HG02981 (cell line): ENCODE data around the gene MORN1.

Experiments
- ATAC-seq: cut with Tn5 transposase; IDR thresholded peaks from one replicate; pipeline ENCODE4 v1.9.1; 2021; ENCODE audit warnings: mild to moderate bottlenecking, moderate library complexity; ENCODE audit not compliant: unreplicated experiment

MORN1 gene

DNA sequence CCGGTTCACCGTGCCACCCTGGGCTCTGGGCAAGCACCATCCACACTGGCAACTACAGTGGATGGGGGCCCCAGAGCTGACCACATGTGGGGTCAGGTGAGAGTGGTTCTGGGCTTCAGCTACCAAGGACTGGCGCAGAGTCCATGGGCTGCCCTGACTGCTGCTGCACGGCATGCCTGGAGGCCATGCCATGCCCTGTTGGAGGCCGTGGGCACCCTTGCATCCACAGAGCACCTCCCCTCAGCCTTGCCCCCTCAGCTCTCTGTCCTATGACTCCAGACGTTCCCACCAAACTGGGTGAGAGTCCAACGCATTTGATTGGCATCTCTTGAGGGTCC is 15.5 kb downstream of the MORN1 start:
- no peak for ATAC-seq

GRCh38 chr1:2375246-2375922 is 16.0 kb downstream of the MORN1 start:
- no peak for ATAC-seq

GRCh38 chr1:2374252-2375155 is 16.9 kb downstream of the MORN1 start:
- ATAC-seq: no peak

DNA sequence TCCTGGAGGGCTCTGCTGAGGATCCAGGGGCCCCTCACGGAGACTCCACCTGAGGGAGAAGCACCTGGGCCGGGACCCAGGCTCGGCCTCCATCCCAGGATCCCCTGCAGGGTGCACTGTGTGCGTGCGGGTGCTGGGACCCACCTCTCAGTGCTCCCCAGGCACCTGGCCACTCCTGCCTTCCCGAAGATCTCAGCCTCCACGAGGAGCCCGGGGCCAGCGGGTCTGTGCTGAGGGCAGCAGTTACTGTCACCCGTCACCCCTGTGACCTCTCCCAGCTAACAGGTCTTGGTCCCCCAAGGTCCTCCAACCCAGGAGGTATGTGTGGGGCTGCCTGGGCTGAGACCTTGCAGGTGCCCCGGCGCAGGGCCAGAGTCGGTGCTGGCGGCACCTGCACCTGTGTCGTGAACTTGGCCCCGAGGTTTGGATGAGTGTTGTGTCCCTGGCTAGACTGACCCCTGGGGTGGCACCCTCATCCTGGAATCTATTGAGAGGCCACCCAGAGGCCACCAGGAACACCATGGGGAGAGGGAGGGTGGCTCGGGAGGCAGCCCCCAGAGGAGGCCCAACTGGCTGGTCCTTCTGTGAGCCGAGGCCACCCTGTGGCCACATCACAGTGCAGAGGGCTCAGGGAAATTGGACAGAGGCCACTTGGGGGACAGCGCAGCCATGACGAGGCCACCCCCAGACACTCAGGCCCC is 17.7 kb downstream of the MORN1 start:
- ATAC-seq: no peak

DNA sequence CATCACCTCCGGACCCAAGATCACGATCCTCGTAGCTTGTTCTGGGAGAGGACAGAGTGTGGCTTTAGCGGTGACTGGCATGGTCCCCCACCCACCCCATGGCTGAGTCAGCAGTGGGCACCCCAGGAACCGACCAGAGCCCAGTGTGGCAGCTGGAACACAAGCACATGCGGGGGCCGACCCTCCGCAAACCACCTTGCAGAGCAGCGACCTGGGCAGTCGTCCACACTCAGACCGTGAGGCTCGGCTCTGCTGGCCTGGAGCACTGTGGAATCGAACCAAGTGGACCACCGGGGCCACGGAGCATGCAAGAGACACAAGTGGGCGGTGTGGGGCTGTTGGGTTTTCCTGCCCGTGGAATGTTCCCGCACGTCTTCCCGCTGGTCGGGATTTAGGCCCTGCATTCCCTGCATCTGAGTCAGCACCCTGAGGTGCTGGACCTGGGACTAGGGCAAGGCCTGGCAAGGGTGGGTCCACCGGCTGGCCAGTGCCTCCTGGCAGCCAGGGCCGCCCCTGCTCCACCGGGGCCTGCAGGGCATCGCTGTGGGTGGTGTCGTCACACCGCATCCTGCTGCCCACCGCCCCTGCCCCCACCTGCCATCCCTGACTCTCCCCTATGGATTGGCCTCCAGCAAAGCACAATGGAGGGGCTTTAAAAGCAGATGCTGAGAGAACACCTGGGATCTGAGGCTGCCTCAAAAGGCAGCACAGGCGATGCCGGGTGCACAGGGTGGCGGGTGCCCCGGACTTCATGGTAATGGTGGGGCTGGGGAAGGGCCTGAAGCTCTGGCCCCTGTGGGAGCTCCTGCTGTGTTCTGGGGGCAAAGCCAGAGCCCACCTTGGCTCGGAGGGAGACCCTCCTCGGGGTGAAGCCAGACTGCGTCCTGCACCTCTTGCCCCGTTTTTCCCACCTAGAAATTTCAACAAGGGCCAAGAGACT is 18.5 kb downstream of the MORN1 start:
- ATAC-seq: no peak

- no peak for ATAC-seq
Measured at GRCh38 chr1:2368053-2368744, 23.2 kb downstream of the MORN1 start.

- ATAC-seq: no peak
Measured at GRCh38 chr1:2363847-2364513, 27.4 kb downstream of the MORN1 start.

- no peak for ATAC-seq
Measured at GRCh38 chr1:2360588-2361364, 30.6 kb downstream of the MORN1 start.

- no peak for ATAC-seq
Measured at GRCh38 chr1:2358651-2359640, 32.4 kb downstream of the MORN1 start.

DNA sequence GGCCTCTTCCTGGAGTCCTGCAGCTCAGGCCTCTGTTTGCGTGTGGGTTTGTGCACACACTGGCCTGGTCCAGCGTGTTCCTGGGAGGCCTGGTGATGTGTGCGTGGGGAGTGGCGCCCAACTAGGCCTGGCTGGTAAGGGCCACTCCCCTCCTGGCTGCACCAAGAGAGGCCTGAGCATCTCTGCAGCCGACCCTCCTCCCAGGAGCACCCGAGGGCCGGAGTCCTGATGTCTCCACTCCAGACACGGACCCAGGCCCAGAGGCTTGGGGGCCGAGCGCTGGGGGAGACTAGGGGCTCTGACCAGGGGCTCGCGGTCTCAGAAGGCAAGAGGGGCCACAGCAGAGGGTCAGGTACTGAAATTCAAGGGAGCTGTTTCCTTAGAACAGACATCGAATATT is 33.3 kb downstream of the MORN1 start:
- ATAC-seq: no peak

DNA sequence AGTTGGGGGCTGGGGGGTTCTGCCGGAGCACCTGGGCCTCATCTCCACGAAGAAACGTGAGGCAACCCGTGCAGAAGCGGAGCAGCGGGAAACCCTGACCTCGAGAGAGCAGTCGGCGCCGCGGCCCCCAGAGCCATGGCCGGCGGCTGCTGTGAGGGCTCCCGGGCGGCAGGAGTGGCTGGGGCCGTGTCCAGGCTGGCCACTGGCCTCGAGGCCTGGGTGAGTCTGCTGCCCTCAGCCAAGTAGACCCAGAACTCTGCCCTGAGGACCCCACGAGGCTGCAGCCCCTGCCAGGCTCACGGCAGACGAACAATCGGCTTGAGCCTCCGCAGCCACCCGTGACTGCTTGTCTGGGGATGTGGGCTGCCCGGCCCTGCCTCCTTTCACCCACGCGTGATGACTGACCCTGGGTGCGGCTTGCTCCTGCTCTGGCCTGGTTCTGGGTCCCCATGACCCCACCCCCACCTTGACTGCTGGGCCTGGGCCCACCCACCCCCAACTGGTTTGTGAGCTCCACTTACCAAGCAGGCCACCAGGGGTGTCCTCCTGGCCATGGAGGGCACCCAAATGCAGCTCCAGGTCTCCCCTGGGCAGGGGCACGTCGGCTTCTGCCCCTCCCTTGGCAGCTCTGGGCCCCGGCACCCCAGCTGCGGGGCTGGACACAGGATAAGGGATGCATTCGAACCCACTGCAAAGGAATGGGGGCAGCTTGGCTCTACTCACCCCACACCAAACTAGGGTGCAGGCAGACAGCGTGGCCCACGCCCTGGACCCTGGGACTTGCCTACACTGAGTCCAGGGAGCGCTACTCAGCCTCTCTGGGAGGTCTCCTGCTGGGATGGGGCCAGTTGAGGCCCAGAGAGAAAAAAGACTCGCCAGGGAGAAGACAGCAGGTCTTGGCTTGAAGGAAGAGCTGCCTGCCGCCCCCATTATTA is 34.2 kb downstream of the MORN1 start:
- ATAC-seq: no peak

- ATAC-seq: no peak
Measured at GRCh38 chr1:2356401-2356800, 35.0 kb downstream of the MORN1 start.

GRCh38 chr1:2355373-2356261 is 35.7 kb downstream of the MORN1 start:
- no peak for ATAC-seq

DNA sequence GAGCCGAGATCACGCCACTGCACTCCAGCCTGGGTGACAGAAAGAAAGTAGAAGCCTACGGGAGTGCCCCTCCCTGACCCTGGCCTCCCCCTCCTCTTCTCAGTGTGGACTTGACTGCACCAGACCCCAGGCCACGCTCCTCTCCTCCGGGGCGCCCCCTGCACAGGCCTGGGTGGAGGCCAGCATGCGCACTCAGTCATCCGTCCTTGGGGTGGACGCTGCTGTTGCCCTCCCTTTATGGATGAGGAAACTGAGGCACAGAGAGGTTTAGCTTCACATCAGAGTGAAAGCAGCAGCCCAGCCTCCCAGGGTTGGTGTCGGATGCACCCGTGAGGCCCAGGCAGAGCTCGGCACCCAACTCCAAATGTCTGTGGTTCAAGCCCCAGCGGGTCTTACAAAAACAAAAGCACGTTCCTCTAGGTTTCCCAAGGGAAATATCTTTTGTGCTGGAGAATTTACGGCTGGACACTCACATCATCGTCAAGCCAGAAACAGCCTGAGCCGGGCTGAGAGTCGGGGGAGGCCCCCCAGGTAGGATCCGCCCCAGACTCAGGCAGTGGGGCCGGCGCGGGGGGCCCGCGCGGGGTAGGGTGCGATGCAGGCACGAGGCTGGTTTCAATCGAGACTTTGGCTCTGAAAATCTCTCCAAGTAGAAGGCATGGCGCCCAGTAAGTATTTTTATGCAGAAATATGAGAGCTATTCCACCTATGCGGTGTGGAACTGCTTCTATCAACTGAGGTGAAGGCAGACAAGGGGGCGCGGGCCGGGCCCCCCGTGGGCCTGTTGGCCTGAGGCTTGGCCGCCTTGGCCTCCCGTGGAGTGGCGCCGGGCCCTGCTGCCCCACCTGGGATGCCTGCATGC is 36.6 kb downstream of the MORN1 start:
- no peak for ATAC-seq
